Measurements from ENCODE around the gene SPEM3.

DNA sequence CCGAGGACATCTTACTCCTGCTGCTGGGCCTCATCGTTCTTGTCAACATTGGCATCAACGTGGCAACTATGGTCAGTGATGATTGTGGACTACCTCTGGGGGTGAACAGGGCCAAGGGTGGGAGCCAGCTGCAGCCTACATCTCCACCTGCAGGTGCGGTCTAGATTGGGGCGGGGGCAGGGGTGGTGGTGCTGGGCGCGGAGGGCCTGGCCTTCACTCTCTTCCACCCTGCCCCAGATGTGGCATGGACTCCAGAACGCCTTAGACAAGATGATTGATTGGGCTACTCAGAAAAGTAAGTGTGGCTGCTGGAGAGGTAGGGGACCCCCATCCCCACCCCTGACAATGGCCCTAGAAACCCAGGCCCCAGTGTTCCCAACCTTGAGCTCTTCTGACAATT, 2.9 kb upstream of the SPEM3 start:
- TF ChIP-seq POLR2AphosphoS5 (IDR thresholded peaks at IDR 0.05; ENCODE audit: low read depth, low read length) = no peak
- no peak for TF ChIP-seq TAF1 (IDR thresholded peaks at IDR 0.05; ENCODE audit: borderline replicate concordance, insufficient read depth, low read length)
- no peak for TF ChIP-seq SIN3A (IDR thresholded peaks at IDR 0.05; ENCODE audit: borderline replicate concordance, insufficient read depth, low read length)
- TF ChIP-seq, protein P1, sequence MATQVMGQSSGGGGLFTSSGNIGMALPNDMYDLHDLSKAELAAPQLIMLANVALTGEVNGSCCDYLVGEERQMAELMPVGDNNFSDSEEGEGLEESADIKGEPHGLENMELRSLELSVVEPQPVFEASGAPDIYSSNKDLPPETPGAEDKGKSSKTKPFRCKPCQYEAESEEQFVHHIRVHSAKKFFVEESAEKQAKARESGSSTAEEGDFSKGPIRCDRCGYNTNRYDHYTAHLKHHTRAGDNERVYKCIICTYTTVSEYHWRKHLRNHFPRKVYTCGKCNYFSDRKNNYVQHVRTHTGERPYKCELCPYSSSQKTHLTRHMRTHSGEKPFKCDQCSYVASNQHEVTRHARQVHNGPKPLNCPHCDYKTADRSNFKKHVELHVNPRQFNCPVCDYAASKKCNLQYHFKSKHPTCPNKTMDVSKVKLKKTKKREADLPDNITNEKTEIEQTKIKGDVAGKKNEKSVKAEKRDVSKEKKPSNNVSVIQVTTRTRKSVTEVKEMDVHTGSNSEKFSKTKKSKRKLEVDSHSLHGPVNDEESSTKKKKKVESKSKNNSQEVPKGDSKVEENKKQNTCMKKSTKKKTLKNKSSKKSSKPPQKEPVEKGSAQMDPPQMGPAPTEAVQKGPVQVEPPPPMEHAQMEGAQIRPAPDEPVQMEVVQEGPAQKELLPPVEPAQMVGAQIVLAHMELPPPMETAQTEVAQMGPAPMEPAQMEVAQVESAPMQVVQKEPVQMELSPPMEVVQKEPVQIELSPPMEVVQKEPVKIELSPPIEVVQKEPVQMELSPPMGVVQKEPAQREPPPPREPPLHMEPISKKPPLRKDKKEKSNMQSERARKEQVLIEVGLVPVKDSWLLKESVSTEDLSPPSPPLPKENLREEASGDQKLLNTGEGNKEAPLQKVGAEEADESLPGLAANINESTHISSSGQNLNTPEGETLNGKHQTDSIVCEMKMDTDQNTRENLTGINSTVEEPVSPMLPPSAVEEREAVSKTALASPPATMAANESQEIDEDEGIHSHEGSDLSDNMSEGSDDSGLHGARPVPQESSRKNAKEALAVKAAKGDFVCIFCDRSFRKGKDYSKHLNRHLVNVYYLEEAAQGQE (IDR thresholded peaks at IDR 0.05; ENCODE audit: insufficient read depth in 1 of 2, low read depth in 2 of 2, low read length in 2 of 2) = no peak
- no peak for TF ChIP-seq FOXP2 (optimal IDR thresholded peaks at IDR 0.05; ENCODE audit: borderline replicate concordance, extremely low read depth, extremely low read length, insufficient read depth)
